Esophagus muscularis mucosa (tissue), 4 donors: ENCODE results near the gene ENO3.
A peak's percentile ranks its signal among the peaks of the same experiment; 100 is the strongest.

ENCODE experiments used
- EP300 ChIP-seq: sonication (generic); formaldehyde crosslinking; IDR thresholded peaks from one replicate; pipeline ENCODE4 v1.6.1; 2017; ENCODE audit warnings: antibody characterized with exemption
- POLR2A ChIP-seq: fragments of 450-650 bp; IDR thresholded peaks from one replicate; pipeline ENCODE4 v1.6.1; 2017; ENCODE audit warnings: antibody characterized with exemption, moderate library complexity, mild to moderate bottlenecking, low read depth
- POLR2AphosphoS5 ChIP-seq, 2 donors: sonication (generic); formaldehyde crosslinking; IDR thresholded peaks; one replicate each; pipeline ENCODE4 v1.6.1; 2017; ENCODE audit warnings: antibody characterized with exemption in 2 of 2
- TF ChIP-seq, protein P1 (sequence below), 3 experiments: fragments of 200-600 bp in 2 of 3; fragments of 450-650 bp in 1 of 3; sonication (generic) in 2 of 3; IDR thresholded peaks; one replicate each; pipeline ENCODE4 v1.5.1; 2017 to 2019; ENCODE audit warnings: antibody characterized with exemption in 3 of 3, mild to moderate bottlenecking in 2 of 3, moderate library complexity in 1 of 3

DNA sequence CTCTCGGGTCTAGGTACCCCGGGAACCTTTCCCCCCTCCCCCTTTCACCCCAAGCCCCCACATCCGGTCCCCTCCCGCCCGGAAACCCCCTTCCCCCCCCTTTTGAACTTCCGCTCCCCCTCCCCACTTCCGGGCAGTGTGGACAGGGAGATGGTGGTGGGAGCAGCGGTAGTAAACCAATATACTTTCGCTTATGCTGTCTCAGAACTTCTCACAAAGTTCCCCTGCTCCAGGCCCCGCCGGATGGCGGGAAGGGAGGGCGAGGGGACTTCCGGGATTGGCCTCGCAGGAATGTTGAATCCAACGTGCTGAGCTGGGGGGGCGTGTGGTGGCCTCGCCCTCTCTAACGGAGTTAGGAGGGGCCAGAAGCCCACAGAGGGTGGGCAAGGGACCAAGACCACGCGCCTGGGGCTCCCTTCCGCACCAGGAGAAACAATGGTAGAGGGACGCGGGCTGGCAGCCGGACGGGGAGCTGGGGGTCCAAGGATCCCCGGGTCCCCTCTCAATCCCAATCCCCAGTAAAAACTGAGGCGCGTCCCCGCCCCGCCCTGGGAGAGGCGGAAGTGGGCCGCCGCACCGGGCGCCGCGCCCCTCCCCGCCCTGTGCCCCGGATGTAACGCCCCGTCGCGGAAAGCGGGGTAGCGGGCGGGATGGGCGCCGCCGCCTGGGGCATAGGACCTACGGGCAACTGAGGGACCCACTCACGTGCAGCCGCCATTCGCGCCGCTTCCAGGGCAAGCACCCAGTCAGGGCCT, 3.3 kb upstream of the ENO3 start:
- peak; percentile 33 to 52 for TF ChIP-seq POLR2AphosphoS5 (IDR thresholded peaks at IDR 0.05)
- TF ChIP-seq, protein P1, sequence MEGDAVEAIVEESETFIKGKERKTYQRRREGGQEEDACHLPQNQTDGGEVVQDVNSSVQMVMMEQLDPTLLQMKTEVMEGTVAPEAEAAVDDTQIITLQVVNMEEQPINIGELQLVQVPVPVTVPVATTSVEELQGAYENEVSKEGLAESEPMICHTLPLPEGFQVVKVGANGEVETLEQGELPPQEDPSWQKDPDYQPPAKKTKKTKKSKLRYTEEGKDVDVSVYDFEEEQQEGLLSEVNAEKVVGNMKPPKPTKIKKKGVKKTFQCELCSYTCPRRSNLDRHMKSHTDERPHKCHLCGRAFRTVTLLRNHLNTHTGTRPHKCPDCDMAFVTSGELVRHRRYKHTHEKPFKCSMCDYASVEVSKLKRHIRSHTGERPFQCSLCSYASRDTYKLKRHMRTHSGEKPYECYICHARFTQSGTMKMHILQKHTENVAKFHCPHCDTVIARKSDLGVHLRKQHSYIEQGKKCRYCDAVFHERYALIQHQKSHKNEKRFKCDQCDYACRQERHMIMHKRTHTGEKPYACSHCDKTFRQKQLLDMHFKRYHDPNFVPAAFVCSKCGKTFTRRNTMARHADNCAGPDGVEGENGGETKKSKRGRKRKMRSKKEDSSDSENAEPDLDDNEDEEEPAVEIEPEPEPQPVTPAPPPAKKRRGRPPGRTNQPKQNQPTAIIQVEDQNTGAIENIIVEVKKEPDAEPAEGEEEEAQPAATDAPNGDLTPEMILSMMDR (IDR thresholded peaks at IDR 0.05) = no peak
- no peak for TF ChIP-seq POLR2A
- no peak for TF ChIP-seq EP300
